Cardiac muscle cell (in vitro differentiated cells and primary cell): ENCODE results near the gene SNRPN. TPM values are rescaled to one million over a fixed set of nuclear protein-coding genes. Genes with fewer than 3 reads are reported as not detected.

Experiments
- DNase-seq, 2 donors: peaks; one replicate each; pipeline versions ENCODE4 v3.0.0 to v3.0.0-alpha.2; 2010 to 2017; ENCODE audit warnings: low read depth in 1 of 2, low spot score in 1 of 2
- H3K27ac ChIP-seq: fragments of 200-600 bp; sonication (generic); 2 replicates; pipeline ENCODE4 v1.5.1; 2016
- H3K27me3 ChIP-seq: fragments of 200-600 bp; sonication (generic); 2 replicates; pipeline ENCODE4 v1.6.0; 2016; ENCODE audit warnings: control low read depth
- H3K36me3 ChIP-seq: fragments of 200-600 bp; sonication (generic); 2 replicates; pipeline ENCODE4 v1.5.1; 2016; ENCODE audit warnings: control low read depth
- H3K4me1 ChIP-seq: fragments of 200-600 bp; sonication (generic); 2 replicates; pipeline ENCODE4 v1.8.1; 2017; ENCODE audit warnings: low read depth, mild to moderate bottlenecking, mixed run types
- H3K4me3 ChIP-seq: fragments of 200-600 bp; sonication (generic); 2 replicates; pipeline ENCODE4 v1.5.1; 2016; ENCODE audit warnings: mild to moderate bottlenecking
- H3K9me3 ChIP-seq: fragments of 200-600 bp; sonication (generic); 2 replicates; pipeline ENCODE4 v1.5.1; 2017; ENCODE audit warnings: low read depth, mild to moderate bottlenecking, control low read depth
- CTCF ChIP-seq: IDR thresholded peaks from 2 replicates; pipeline ENCODE4 v1.5.1; 2012; ENCODE audit warnings: low read depth, mild to moderate bottlenecking, low read length
- polyA plus RNA-seq: library from polyadenylated mRNA; unstranded; fragments of >200 nt; fragmentation: Nextera tagmentation; extraction: Ambion mirVana; gene quantifications from 2 replicates; pipeline ENCODE4 v1.2.1, GENCODE V29; 2016
- total RNA-seq: library from RNA; depleted of rRNA; stranded (reverse); fragments of >200 nt; gene quantifications from 2 replicates; pipeline ENCODE4 v1.2.3, GENCODE V29; 2016

SNRPN gene
- total and polyA plus RNA-seq, 2 experiments from 2014 or later = 511 to 599 TPM

- Histone ChIP-seq H3K4me3 (peak overlapping the region; percentile 60), H3K9me3 (no peaks in the 10 kb centered on the region), H3K27me3 (no peaks in the 10 kb centered on the region), H3K36me3 (peaks cover 5% of the 10 kb centered on the region), H3K4me1 (peaks cover 10% of the 10 kb centered on the region), H3K27ac (peak overlapping the region; percentile 93)
- peak in 1 of 2 donors; percentile 7 for DNase-seq
- TF ChIP-seq CTCF = no peak
Observed at GRCh38 chr15:24957691-24958090, 2.9 kb downstream of the SNRPN start.

GRCh38 chr15:24961967-24962366 lies 7.2 kb downstream of the SNRPN start:
- Histone ChIP-seq H3K27me3 (no peaks in the 10 kb centered on the region), H3K4me3 (no peak overlapping the region), H3K27ac (no peak overlapping the region), H3K9me3 (no peaks in the 10 kb centered on the region), H3K36me3 (peaks cover 17% of the 10 kb centered on the region), H3K4me1 (peaks cover 10% of the 10 kb centered on the region)
- no peak for DNase-seq
- TF ChIP-seq CTCF = no peak

GRCh38 chr15:24962880-24963279 lies 8.1 kb downstream of the SNRPN start:
- TF ChIP-seq CTCF = no peak
- H3K4me1 ChIP-seq = peaks cover 3% of the 10 kb centered on the region
- no peak overlapping the region for H3K4me3 ChIP-seq
- DNase-seq = no peak
- no peak overlapping the region for H3K27ac ChIP-seq
- no peaks in the 10 kb centered on the region for H3K27me3 ChIP-seq
- H3K36me3 ChIP-seq = peaks cover 20% of the 10 kb centered on the region
- H3K9me3 ChIP-seq = no peaks in the 10 kb centered on the region

- no peak for TF ChIP-seq CTCF
- H3K27me3 ChIP-seq = no peaks in the 10 kb centered on the region
- no peaks in the 10 kb centered on the region for H3K9me3 ChIP-seq
- H3K27ac ChIP-seq = no peak overlapping the region
- H3K36me3 ChIP-seq = peaks cover 39% of the 10 kb centered on the region
- no peak overlapping the region for H3K4me3 ChIP-seq
- DNase-seq = no peak
- H3K4me1 ChIP-seq = no peaks in the 10 kb centered on the region
Observed at GRCh38 chr15:24966364-24967103, 11.7 kb downstream of the SNRPN start.

GRCh38 chr15:24971052-24971451 lies 16.3 kb downstream of the SNRPN start:
- no peak overlapping the region for H3K27ac ChIP-seq
- DNase-seq = no peak
- no peak overlapping the region for H3K4me3 ChIP-seq
- peaks cover 31% of the 10 kb centered on the region for H3K36me3 ChIP-seq
- no peak for TF ChIP-seq CTCF
- no peaks in the 10 kb centered on the region for H3K27me3 ChIP-seq
- H3K4me1 ChIP-seq = no peaks in the 10 kb centered on the region
- H3K9me3 ChIP-seq = no peaks in the 10 kb centered on the region
